Measurements from ENCODE around the gene IPPK.

The IPPK gene

GRCh38 chr9:92592946-92593861 is 76.7 kb downstream of the IPPK start:
- no peak overlapping the region for H3K4me3 ChIP-seq (ENCODE audit: low read depth in 1 of 2, low read length in 2 of 2)
- no peaks in the 10 kb centered on the region for H4K20me1 ChIP-seq (ENCODE audit: insufficient read depth, low read length)
- no peak overlapping the region for H3K9ac ChIP-seq (ENCODE audit: low read depth, low read length)
- H3K4me2 ChIP-seq (ENCODE audit: insufficient read depth, low read length): no peak overlapping the region
- H3K4me1 ChIP-seq (ENCODE audit: insufficient read depth, low read length): no peaks in the 10 kb centered on the region
- H3K9me3 ChIP-seq (ENCODE audit: insufficient read depth, low read length, severe bottlenecking): no peaks in the 10 kb centered on the region
- TF ChIP-seq CTCF (IDR thresholded peaks at IDR 0.05; ENCODE audit: borderline replicate concordance, extremely low read depth, low read length, poor library complexity, severe bottlenecking) (no peak), EZH2 (IDR thresholded peaks at IDR 0.05; ENCODE audit: borderline replicate concordance, low read depth, low read length, severe bottlenecking) (no peak)
- H3K79me2 ChIP-seq (ENCODE audit: insufficient read depth, low read length): no peaks in the 10 kb centered on the region
- H3K27ac ChIP-seq (ENCODE audit: low read length): no peak overlapping the region
- no peak for ATAC-seq (ENCODE audit: insufficient read depth, low read depth)
- DNase-seq: no peak
- no peaks in the 10 kb centered on the region for H3K27me3 ChIP-seq (ENCODE audit: insufficient read depth, low read length, poor library complexity)
- no peaks in the 10 kb centered on the region for H3K36me3 ChIP-seq (ENCODE audit: insufficient read depth, low read length)
- no peak overlapping the region for H2AFZ ChIP-seq (ENCODE audit: low read depth, low read length)

GRCh38 chr9:92592537-92592936 is 77.4 kb downstream of the IPPK start:
- Histone ChIP-seq H3K27me3 (ENCODE audit: insufficient read depth, low read length, poor library complexity) (no peaks in the 10 kb centered on the region), H3K9ac (ENCODE audit: low read depth, low read length) (no peak overlapping the region), H2AFZ (ENCODE audit: low read depth, low read length) (no peak overlapping the region), H3K36me3 (ENCODE audit: insufficient read depth, low read length) (no peaks in the 10 kb centered on the region), H3K27ac (ENCODE audit: low read length) (no peak overlapping the region), H3K4me1 (ENCODE audit: insufficient read depth, low read length) (no peaks in the 10 kb centered on the region), H3K4me3 (ENCODE audit: low read depth in 1 of 2, low read length in 2 of 2) (no peak overlapping the region), H3K4me2 (ENCODE audit: insufficient read depth, low read length) (no peak overlapping the region), H3K79me2 (ENCODE audit: insufficient read depth, low read length) (no peaks in the 10 kb centered on the region), H3K9me3 (ENCODE audit: insufficient read depth, low read length, severe bottlenecking) (no peaks in the 10 kb centered on the region), H4K20me1 (ENCODE audit: insufficient read depth, low read length) (no peaks in the 10 kb centered on the region)
- no peak for DNase-seq
- ATAC-seq (ENCODE audit: insufficient read depth, low read depth): no peak
- no peak for TF ChIP-seq CTCF (IDR thresholded peaks at IDR 0.05; ENCODE audit: borderline replicate concordance, extremely low read depth, low read length, poor library complexity, severe bottlenecking)
- no peak for TF ChIP-seq EZH2 (IDR thresholded peaks at IDR 0.05; ENCODE audit: borderline replicate concordance, low read depth, low read length, severe bottlenecking)

GRCh38 chr9:92590377-92590776 is 79.6 kb downstream of the IPPK start:
- TF ChIP-seq EZH2 (IDR thresholded peaks at IDR 0.05; ENCODE audit: borderline replicate concordance, low read depth, low read length, severe bottlenecking) (no peak), CTCF (IDR thresholded peaks at IDR 0.05; ENCODE audit: borderline replicate concordance, extremely low read depth, low read length, poor library complexity, severe bottlenecking) (no peak)
- no peak for DNase-seq
- H3K9me3 ChIP-seq (ENCODE audit: insufficient read depth, low read length, severe bottlenecking): no peaks in the 10 kb centered on the region

More at GRCh38 chr9:92590377-92590776, 79.6 kb downstream of the IPPK start:
- no peaks in the 10 kb centered on the region for H3K79me2 ChIP-seq (ENCODE audit: insufficient read depth, low read length)
- no peaks in the 10 kb centered on the region for H3K27me3 ChIP-seq (ENCODE audit: insufficient read depth, low read length, poor library complexity)
- H4K20me1 ChIP-seq (ENCODE audit: insufficient read depth, low read length): no peaks in the 10 kb centered on the region
- no peak overlapping the region for H3K27ac ChIP-seq (ENCODE audit: low read length)
- no peak overlapping the region for H2AFZ ChIP-seq (ENCODE audit: low read depth, low read length)
- H3K36me3 ChIP-seq (ENCODE audit: insufficient read depth, low read length): no peaks in the 10 kb centered on the region
- H3K4me3 ChIP-seq (ENCODE audit: low read depth in 1 of 2, low read length in 2 of 2): no peak overlapping the region
- no peaks in the 10 kb centered on the region for H3K4me1 ChIP-seq (ENCODE audit: insufficient read depth, low read length)
- ATAC-seq (ENCODE audit: insufficient read depth, low read depth): no peak
- no peak overlapping the region for H3K9ac ChIP-seq (ENCODE audit: low read depth, low read length)
- no peak overlapping the region for H3K4me2 ChIP-seq (ENCODE audit: insufficient read depth, low read length)
